Epithelial cell of esophagus (primary cell): ENCODE results near the gene MRPL53.

ENCODE experiments used
- DNase-seq: peaks from one replicate; pipeline ENCODE4 v3.0.0; 2010; ENCODE audit warnings: low read depth
- H3K4me3 ChIP-seq: 2 replicates; pipeline ENCODE4 v1.5.1; 2011; ENCODE audit warnings: mild to moderate bottlenecking, low read length, control low read depth
- TF ChIP-seq, protein P1 (sequence below): IDR thresholded peaks from 2 replicates; pipeline ENCODE4 v1.5.1; 2011; ENCODE audit warnings: low read depth, mild to moderate bottlenecking, low read length, control low read depth, inconsistent platforms; ENCODE audit not compliant: insufficient read depth; ENCODE audit errors: missing control alignments

The MRPL53 gene

GRCh38 chr2:74501335-74502071 is 29.0 kb upstream of the MRPL53 start:
- TF ChIP-seq, protein P1, sequence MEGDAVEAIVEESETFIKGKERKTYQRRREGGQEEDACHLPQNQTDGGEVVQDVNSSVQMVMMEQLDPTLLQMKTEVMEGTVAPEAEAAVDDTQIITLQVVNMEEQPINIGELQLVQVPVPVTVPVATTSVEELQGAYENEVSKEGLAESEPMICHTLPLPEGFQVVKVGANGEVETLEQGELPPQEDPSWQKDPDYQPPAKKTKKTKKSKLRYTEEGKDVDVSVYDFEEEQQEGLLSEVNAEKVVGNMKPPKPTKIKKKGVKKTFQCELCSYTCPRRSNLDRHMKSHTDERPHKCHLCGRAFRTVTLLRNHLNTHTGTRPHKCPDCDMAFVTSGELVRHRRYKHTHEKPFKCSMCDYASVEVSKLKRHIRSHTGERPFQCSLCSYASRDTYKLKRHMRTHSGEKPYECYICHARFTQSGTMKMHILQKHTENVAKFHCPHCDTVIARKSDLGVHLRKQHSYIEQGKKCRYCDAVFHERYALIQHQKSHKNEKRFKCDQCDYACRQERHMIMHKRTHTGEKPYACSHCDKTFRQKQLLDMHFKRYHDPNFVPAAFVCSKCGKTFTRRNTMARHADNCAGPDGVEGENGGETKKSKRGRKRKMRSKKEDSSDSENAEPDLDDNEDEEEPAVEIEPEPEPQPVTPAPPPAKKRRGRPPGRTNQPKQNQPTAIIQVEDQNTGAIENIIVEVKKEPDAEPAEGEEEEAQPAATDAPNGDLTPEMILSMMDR: no peak
- H3K4me3 ChIP-seq: no peak overlapping the region
- no peak for DNase-seq

- TF ChIP-seq, protein P1: no peak
- no peak overlapping the region for H3K4me3 ChIP-seq
- DNase-seq: no peak
Observed at GRCh38 chr2:74500578-74500946, 28.1 kb upstream of the MRPL53 start.

DNA sequence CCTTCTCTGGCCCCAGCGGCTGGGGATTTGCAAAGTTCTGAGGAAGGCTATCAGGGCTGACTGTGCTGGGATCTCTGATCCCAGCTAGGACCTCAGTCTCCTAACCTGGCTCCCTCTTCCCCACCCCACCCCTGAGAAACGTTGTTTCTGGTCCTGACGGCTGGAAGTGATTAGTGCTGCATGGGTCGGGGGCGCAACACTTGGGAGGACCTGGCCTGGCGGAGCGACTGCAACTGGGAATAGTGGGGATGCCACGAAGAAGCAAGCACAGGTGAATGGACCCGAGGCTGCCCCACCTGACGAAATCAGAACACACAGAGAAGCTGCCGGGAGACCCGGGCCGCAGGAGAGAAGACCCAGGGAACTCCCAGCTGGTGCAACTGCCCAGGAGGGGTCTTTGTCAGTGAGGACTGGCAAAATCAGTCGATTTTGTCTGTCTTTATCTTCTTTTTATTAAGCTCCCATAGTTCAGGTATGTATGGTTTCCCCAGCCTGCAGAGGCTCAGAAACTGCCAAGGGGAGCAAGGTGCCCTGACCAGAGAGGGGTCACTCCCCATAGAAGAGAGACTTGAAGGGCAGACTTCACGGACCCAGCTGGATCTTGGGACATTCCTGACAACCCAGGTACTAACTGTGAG is 27.6 kb upstream of the MRPL53 start:
- H3K4me3 ChIP-seq: no peak overlapping the region
- TF ChIP-seq, protein P1: no peak
- DNase-seq: no peak

GRCh38 chr2:74499267-74499939 is 26.9 kb upstream of the MRPL53 start, which contains the start of gene LBX2:
Gene LBX2, minus strand, starts transcription at chr2:74499603. Its CDS starts 66 bp downstream, at chr2:74499537.
- TF ChIP-seq, protein P1: no peak
- DNase-seq: no peak
- peak within 1 kb of the TSS; percentile 40 for H3K4me3 ChIP-seq

- DNase-seq: peak; percentile 55
- peak overlapping the region; percentile 40 for H3K4me3 ChIP-seq
- TF ChIP-seq, protein P1: no peak
Observed at GRCh38 chr2:74498500-74499266, 26.2 kb upstream of the MRPL53 start.

- TF ChIP-seq, protein P1: no peak
- DNase-seq: no peak
- H3K4me3 ChIP-seq: peak overlapping the region; percentile 40
Observed at GRCh38 chr2:74497777-74498499, 25.5 kb upstream of the MRPL53 start.
